Upper lobe of left lung (tissue), 6 donors: Measurements from ENCODE around the gene EYA3. TPM values are rescaled to one million over a fixed set of nuclear protein-coding genes. Genes with fewer than 3 reads are reported as not detected.
A peak's percentile ranks its signal among the peaks of the same experiment; 100 is the strongest.

Source experiments
- ATAC-seq, 2 donors: fragments of 200-7000 bp; cut with Tn5 transposase; one replicate each; pipeline ENCODE4 v1.9.1; 2022; ENCODE audit warnings: mild to moderate bottlenecking in 2 of 2, moderate library complexity in 2 of 2; ENCODE audit not compliant: low FRiP score in 2 of 2
- DNase-seq, 2 donors: peaks; one replicate each; pipeline ENCODE4 v3.0.0-alpha.2; 2019 to 2020
- H3K27ac ChIP-seq, 4 donors: fragments of 200-600 bp; sonication (generic); one replicate each; pipeline ENCODE4 v1.5.1; 2016 to 2019
- H3K27me3 ChIP-seq, 4 donors: fragments of 200-600 bp; sonication (generic); one replicate each; pipeline ENCODE4 v1.5.1; 2017 to 2019
- H3K36me3 ChIP-seq, 4 donors: fragments of 200-600 bp; sonication (generic); one replicate each; pipeline ENCODE4 v1.5.1; 2016 to 2019
- H3K4me1 ChIP-seq, 4 donors: fragments of 200-600 bp; sonication (generic); one replicate each; pipeline ENCODE4 v1.5.1; 2018 to 2019
- H3K4me3 ChIP-seq, 4 donors: fragments of 200-600 bp; sonication (generic); one replicate each; pipeline ENCODE4 v1.5.1; 2017 to 2019; ENCODE audit warnings: mild to moderate bottlenecking in 2 of 4, moderate library complexity in 1 of 4
- H3K9me3 ChIP-seq, 4 donors: fragments of 200-600 bp; sonication (generic); one replicate each; pipeline ENCODE4 v1.5.1; 2018 to 2019
- EP300 ChIP-seq, 4 donors: sonication (generic); formaldehyde crosslinking; IDR thresholded peaks; one replicate each; pipeline ENCODE4 v1.5.1; 2017; ENCODE audit warnings: antibody characterized with exemption in 4 of 4, control low read depth in 2 of 4
- POLR2A ChIP-seq, 4 donors: fragments of 450-650 bp; IDR thresholded peaks; one replicate each; pipeline ENCODE4 v1.5.1; 2016 to 2017; ENCODE audit warnings: antibody characterized with exemption in 4 of 4, mild to moderate bottlenecking in 2 of 4
- POLR2AphosphoS5 ChIP-seq, 2 donors: sonication (generic); formaldehyde crosslinking; IDR thresholded peaks; one replicate each; pipeline ENCODE4 v1.5.1; 2017; ENCODE audit warnings: antibody characterized with exemption in 2 of 2
- WGBS, 2 donors: methylation state at CpG; one replicate each; pipeline ENCODE4 v1.1.5; 2017 to 2018; 5-methylcytosine and 5-hydroxymethylcytosine counted together
- total RNA-seq, 6 donors: library from RNA; depleted of rRNA in 4 of 6; stranded (reverse); fragments of >200 nt in 4 of 6; gene quantifications; one replicate each; pipeline versions ENCODE4 v1.1.0 to v1.2.1, GENCODE V29; 2016 to 2021
- TF ChIP-seq, protein P1 (sequence below), 6 experiments: fragments of 450-650 bp in 4 of 6; fragments of 200-600 bp in 2 of 6; sonication (generic) in 2 of 6; IDR thresholded peaks; one replicate each; pipeline ENCODE4 v1.5.1; 2016 to 2019; ENCODE audit warnings: antibody characterized with exemption in 6 of 6
- donor health status: DM: no; HTN: no; CAD: no; lungs with moderate emphysema.
- donor health status: DM: no; HTN: yes; CAD: no; lungs with severe emphysema.

Gene EYA3
- total RNA-seq, 6 donors from 2014 or later: 15.9 to 23.4 (median 22.0) TPM

GRCh38 chr1:28050776-28051175, 37.6 kb downstream of the EYA3 start:
- Histone ChIP-seq H3K4me1 (peaks cover 2 to 14% (median 8%) of the 10 kb centered on the region in 4 donors), H3K9me3 (no peaks in the 10 kb centered on the region), H3K36me3 (peaks cover 0 to 20% (median 11%) of the 10 kb centered on the region in 4 donors), H3K4me3 (no peak overlapping the region), H3K27me3 (no peaks in the 10 kb centered on the region), H3K27ac (peak overlapping the region in 1 of 4 donors; percentile 40)
- DNase-seq (no peak), ATAC-seq (no peak)
- 48 to 64% methylated on average over 1 of the region's 1 CpG for WGBS, 2 donors
- TF ChIP-seq, protein P1, sequence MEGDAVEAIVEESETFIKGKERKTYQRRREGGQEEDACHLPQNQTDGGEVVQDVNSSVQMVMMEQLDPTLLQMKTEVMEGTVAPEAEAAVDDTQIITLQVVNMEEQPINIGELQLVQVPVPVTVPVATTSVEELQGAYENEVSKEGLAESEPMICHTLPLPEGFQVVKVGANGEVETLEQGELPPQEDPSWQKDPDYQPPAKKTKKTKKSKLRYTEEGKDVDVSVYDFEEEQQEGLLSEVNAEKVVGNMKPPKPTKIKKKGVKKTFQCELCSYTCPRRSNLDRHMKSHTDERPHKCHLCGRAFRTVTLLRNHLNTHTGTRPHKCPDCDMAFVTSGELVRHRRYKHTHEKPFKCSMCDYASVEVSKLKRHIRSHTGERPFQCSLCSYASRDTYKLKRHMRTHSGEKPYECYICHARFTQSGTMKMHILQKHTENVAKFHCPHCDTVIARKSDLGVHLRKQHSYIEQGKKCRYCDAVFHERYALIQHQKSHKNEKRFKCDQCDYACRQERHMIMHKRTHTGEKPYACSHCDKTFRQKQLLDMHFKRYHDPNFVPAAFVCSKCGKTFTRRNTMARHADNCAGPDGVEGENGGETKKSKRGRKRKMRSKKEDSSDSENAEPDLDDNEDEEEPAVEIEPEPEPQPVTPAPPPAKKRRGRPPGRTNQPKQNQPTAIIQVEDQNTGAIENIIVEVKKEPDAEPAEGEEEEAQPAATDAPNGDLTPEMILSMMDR (IDR thresholded peaks at IDR 0.05): no peak
- TF ChIP-seq EP300 (IDR thresholded peaks at IDR 0.05): no peak
- TF ChIP-seq POLR2A (IDR thresholded peaks at IDR 0.05): no peak
- TF ChIP-seq POLR2AphosphoS5 (IDR thresholded peaks at IDR 0.05): no peak

DNA sequence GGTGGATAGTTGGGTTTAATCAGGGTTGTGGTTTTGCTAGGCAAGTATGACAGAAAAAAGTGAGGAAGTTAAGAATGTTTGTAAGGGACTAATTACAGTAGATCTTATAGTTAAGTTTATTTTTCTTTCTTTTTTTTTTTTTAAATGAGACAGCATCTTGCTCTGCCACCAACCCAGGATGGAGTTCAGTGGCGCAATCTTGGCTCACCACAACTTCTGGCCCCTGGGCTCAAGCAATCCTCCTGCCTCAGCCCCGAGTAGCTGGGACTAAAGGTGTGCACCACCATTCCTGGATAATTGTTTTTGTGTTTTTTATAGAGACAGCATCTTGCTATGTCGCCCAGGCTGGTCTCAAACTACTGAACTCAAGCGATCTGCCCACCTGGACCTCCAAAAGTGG, 41.7 kb downstream of the EYA3 start:
- Histone ChIP-seq H3K9me3 (no peaks in the 10 kb centered on the region), H3K4me3 (no peak overlapping the region), H3K4me1 (peaks cover 0 to 5% (median 2%) of the 10 kb centered on the region in 4 donors), H3K27me3 (no peaks in the 10 kb centered on the region), H3K27ac (no peak overlapping the region), H3K36me3 (peaks cover 0 to 30% (median 11%) of the 10 kb centered on the region in 4 donors)
- ATAC-seq: no peak
- TF ChIP-seq POLR2AphosphoS5 (IDR thresholded peaks at IDR 0.05): no peak
- TF ChIP-seq, protein P1 (IDR thresholded peaks at IDR 0.05): no peak
- DNase-seq: no peak
- 80 to 94% methylated on average over 4 of the region's 4 CpGs for WGBS, 2 donors

DNA sequence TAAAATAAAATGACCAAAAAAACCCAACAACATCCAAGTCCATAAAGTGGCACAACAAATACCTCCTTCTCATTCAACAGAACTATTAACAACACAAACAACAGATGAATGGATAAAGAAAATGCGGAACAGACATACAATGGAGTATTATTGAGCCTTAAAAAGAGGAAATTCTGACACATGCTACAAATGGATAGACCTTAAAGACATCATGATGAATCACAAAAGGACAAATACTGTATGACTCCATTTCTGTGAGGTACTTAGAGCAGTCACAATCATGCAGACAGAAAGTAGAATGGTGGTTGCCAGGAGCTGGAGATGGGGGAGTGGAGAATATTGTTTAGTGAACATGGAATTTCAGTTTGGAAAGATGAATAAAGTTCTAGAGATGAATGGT, 42.6 kb downstream of the EYA3 start:
- no peak for DNase-seq
- no peak for ATAC-seq
- TF ChIP-seq POLR2A (IDR thresholded peaks at IDR 0.05) (no peak), EP300 (IDR thresholded peaks at IDR 0.05) (no peak)
- WGBS, 2 donors: 74 to 96% methylated on average over 1 of the region's 1 CpG
- Histone ChIP-seq H3K36me3 (peaks cover 2 to 39% (median 14%) of the 10 kb centered on the region in 4 donors), H3K4me3 (no peak overlapping the region), H3K27ac (no peak overlapping the region), H3K4me1 (peaks cover 0 to 2% (median under 1%) of the 10 kb centered on the region in 4 donors), H3K9me3 (no peaks in the 10 kb centered on the region), H3K27me3 (no peaks in the 10 kb centered on the region)

GRCh38 chr1:28044399-28044798, 44.0 kb downstream of the EYA3 start:
- Histone ChIP-seq H3K27me3 (no peaks in the 10 kb centered on the region), H3K4me3 (no peak overlapping the region), H3K36me3 (peaks cover 7 to 40% (median 14%) of the 10 kb centered on the region in 4 donors), H3K27ac (no peak overlapping the region), H3K4me1 (no peaks in the 10 kb centered on the region), H3K9me3 (no peaks in the 10 kb centered on the region)
- ATAC-seq (no peak), DNase-seq (no peak)
- TF ChIP-seq, protein P1 (IDR thresholded peaks at IDR 0.05): no peak
- TF ChIP-seq POLR2AphosphoS5 (IDR thresholded peaks at IDR 0.05): no peak
- TF ChIP-seq POLR2A (IDR thresholded peaks at IDR 0.05): no peak
- TF ChIP-seq EP300 (IDR thresholded peaks at IDR 0.05): no peak
- 100% methylated on average over 1 of the region's 1 CpG for WGBS, 2 donors

- Histone ChIP-seq H3K9me3 (no peaks in the 10 kb centered on the region), H3K36me3 (peaks cover 0 to 57% (median 7%) of the 10 kb centered on the region in 4 donors), H3K4me3 (no peak overlapping the region), H3K27ac (no peak overlapping the region), H3K4me1 (peaks cover 0 to 5% (median 0%) of the 10 kb centered on the region in 4 donors), H3K27me3 (no peaks in the 10 kb centered on the region)
- 72 to 76% methylated on average over 2 of the region's 2 CpGs for WGBS, 2 donors
- TF ChIP-seq, protein P1 (IDR thresholded peaks at IDR 0.05): no peak
- no peak for TF ChIP-seq POLR2AphosphoS5 (IDR thresholded peaks at IDR 0.05)
- no peak for TF ChIP-seq POLR2A (IDR thresholded peaks at IDR 0.05)
- no peak for TF ChIP-seq EP300 (IDR thresholded peaks at IDR 0.05)
- ATAC-seq (no peak), DNase-seq (no peak)
These were observed 49.1 kb downstream of the EYA3 start for GRCh38 chr1:28039341-28039740.
